K562 (cell line): ENCODE results near the gene DHRS13. TPM values are rescaled to one million over a fixed set of nuclear protein-coding genes. Genes with fewer than 3 reads are reported as not detected.
A peak's percentile ranks its signal among the peaks of the same experiment; 100 is the strongest.

ENCODE experiments used
- HNRNPK ChIP-seq: fragments of 200-400 bp; formaldehyde crosslinking; IDR thresholded peaks from one replicate; pipeline ENCODE4 v1.6.1; 2018; ENCODE audit warnings: mild to moderate bottlenecking, low read depth, low read length; ENCODE audit not compliant: poor library complexity, severe bottlenecking
- KLF1 ChIP-seq: fragments of 450-650 bp; IDR thresholded peaks from 2 replicates; pipeline ENCODE4 v1.6.1; 2016; ENCODE audit warnings: missing genetic modification characterization, missing compliant biosample characterization
- MLLT1 ChIP-seq, 2 experiments: fragments of 450-650 bp; IDR thresholded peaks; 2 replicates each; pipeline ENCODE4 v1.6.1; 2016
- PHF8 ChIP-seq: fragments of 200-600 bp; sonication (generic); IDR thresholded peaks from 2 replicates; pipeline ENCODE4 v1.6.1; 2012; ENCODE audit warnings: mixed run types, mild to moderate bottlenecking, inconsistent platforms, low read length, moderate library complexity, borderline replicate concordance
- PRDM10 ChIP-seq: fragments of 450-650 bp; IDR thresholded peaks from 2 replicates; pipeline ENCODE4 v1.6.1; 2018; ENCODE audit not compliant: partially characterized antibody
- TAF1 ChIP-seq: IDR thresholded peaks from 2 replicates; pipeline ENCODE4 v1.6.1; 2011; ENCODE audit warnings: mild to moderate bottlenecking, low read length, moderate library complexity; ENCODE audit not compliant: insufficient read depth, control insufficient read depth, severe bottlenecking; ENCODE audit errors: extremely low read depth
- UBTF ChIP-seq, 2 experiments: IDR thresholded peaks; 2 replicates each; pipeline ENCODE4 v1.6.1; 2012; ENCODE audit warnings: improper control_type of control experiment in 2 of 2, low read depth in 2 of 2, low read length in 2 of 2, borderline replicate concordance in 1 of 2
- XRCC5 ChIP-seq: fragments of 200-400 bp; formaldehyde crosslinking; IDR thresholded peaks from 2 replicates; pipeline ENCODE4 v1.6.1; 2017; ENCODE audit warnings: low read depth, mild to moderate bottlenecking, low read length
- ZFP30 ChIP-seq: fragments of 250-450 bp; sonication (Bioruptor Pico); IDR thresholded peaks from 2 replicates; pipeline ENCODE4 v1.8.0; 2022; ENCODE audit warnings: moderate library complexity, mild to moderate bottlenecking, inconsistent platforms, borderline replicate concordance
- polyA plus RNA-seq, 8 experiments: library from polyadenylated mRNA; depleted of rRNA in 4 of 8; stranded (reverse) in 5 of 8; unstranded in 3 of 8; fragments of >200 nt; fragmentation: Nextera tagmentation in 2 of 8; fragmentation: Illumina TruSeq in 1 of 8; extraction: Ambion mirVana in 2 of 8; extraction: Trizol in 1 of 8; gene quantifications; 2 replicates each; pipeline versions ENCODE4 v1.2.1 to v1.2.3, GENCODE V29; 2011 to 2014; ENCODE audit warnings: inconsistent platforms in 1 of 8, missing spikeins in 1 of 8
- total RNA-seq, 7 experiments: library from RNA; depleted of rRNA in 6 of 7; stranded (reverse); fragments of >200 nt in 6 of 7; fragmentation: Illumina TruSeq in 2 of 7; extraction: Trizol in 2 of 7; gene quantifications; 2 replicates each; pipeline versions ENCODE4 v1.2.1 to v1.2.3, GENCODE V29; 2011 to 2021; ENCODE audit warnings: low replicate concordance in 1 of 7

DHRS13 gene
- total and polyA plus RNA-seq, 9 of the 15 experiments (the other 6 are each of a cell fraction or from before 2014, with no cell fraction given) = 0.32 to 52.3 (median 34.3) TPM; not detected in 1

GRCh38 chr17:28950017-28950751, 47.3 kb upstream of the DHRS13 start (continued):
- TF ChIP-seq PRDM10 (peak; percentile 85), UBTF (IDR thresholded peaks at IDR 0.05; ENCODE audit: borderline replicate concordance in 1 of 2, low read depth in 2 of 2, low read length in 2 of 2) (peak in 1 of 2 experiments; percentile 21; a peak in 1 of 4 replicates), MLLT1 (IDR thresholded peaks at IDR 0.05) (0 out of 4 replicates have a peak, but pooled peaks of 1 of the 2 experiments have one; percentile 8), ZFP30 (CRISPR knock-in tag) (no peak), KLF1 (no peak), XRCC5 (0 out of 2 replicates have a peak, but pooled peaks have one; percentile 44), HNRNPK (no peak), PHF8 (0 out of 2 replicates have a peak, but pooled peaks have one; percentile 3), TAF1 (peak; percentile 12)
